HepG2 (cell line): Measurements from ENCODE around the gene ZNF624. TPM values are rescaled to one million over a fixed set of nuclear protein-coding genes. Genes with fewer than 3 reads are reported as not detected.
A peak's percentile ranks its signal among the peaks of the same experiment; 100 is the strongest.

Source experiments
- MAFK ChIP-seq, 2 experiments: IDR thresholded peaks in 1 of 2; conservative IDR thresholded peaks in 1 of 2; 2 replicates each; pipeline ENCODE4 v1.6.1; 2011; ENCODE audit warnings: improper control_type of control experiment in 2 of 2, low read length in 2 of 2
- SP2 ChIP-seq: sonication (generic); formaldehyde crosslinking; IDR thresholded peaks from 2 replicates; pipeline ENCODE4 v1.5.1; 2020; ENCODE audit warnings: mild to moderate bottlenecking, missing genetic modification reagents
- ZBTB20 ChIP-seq: sonication (generic); formaldehyde crosslinking; IDR thresholded peaks from 2 replicates; pipeline ENCODE4 v1.8.1; 2023; ENCODE audit warnings: missing genetic modification reagents, low read depth, mild to moderate bottlenecking, borderline replicate concordance
- ZBTB7B ChIP-seq: sonication (generic); formaldehyde crosslinking; IDR thresholded peaks from 2 replicates; pipeline ENCODE4 v1.4.0; 2020; ENCODE audit warnings: missing genetic modification reagents
- ZNF224 ChIP-seq: sonication (generic); formaldehyde crosslinking; IDR thresholded peaks from 2 replicates; pipeline ENCODE4 v1.5.0; 2020; ENCODE audit warnings: mild to moderate bottlenecking, missing genetic modification reagents
- ZNF567 ChIP-seq: sonication (generic); formaldehyde crosslinking; IDR thresholded peaks from 2 replicates; pipeline ENCODE4 v1.8.1; 2023; ENCODE audit warnings: mild to moderate bottlenecking, missing genetic modification reagents, borderline replicate concordance
- polyA plus RNA-seq, 8 experiments: library from polyadenylated mRNA; depleted of rRNA in 3 of 8; stranded (reverse) in 7 of 8; unstranded in 1 of 8; fragments of >200 nt; fragmentation: Illumina TruSeq in 4 of 8; extraction: Trizol in 4 of 8; gene quantifications; 2 replicates each; pipeline versions ENCODE4 v1.2.1 to v1.2.3, GENCODE V29; 2011 to 2016; ENCODE audit warnings: low read depth in 4 of 8, missing spikeins in 1 of 8, mixed read lengths in 1 of 8; ENCODE audit not compliant: insufficient read depth in 1 of 8
- total RNA-seq, 5 experiments: library from RNA; depleted of rRNA; stranded (reverse); fragments of >200 nt; fragmentation: Illumina TruSeq; extraction: Trizol; gene quantifications; 2 replicates each; pipeline ENCODE4 v1.2.3, GENCODE V29; 2016; ENCODE audit warnings: low read depth in 1 of 5
- TF ChIP-seq, protein P1 (sequence below): sonication (generic); formaldehyde crosslinking; IDR thresholded peaks from 2 replicates; pipeline ENCODE4 v1.4.0; 2020; ENCODE audit warnings: mild to moderate bottlenecking, missing genetic modification reagents, borderline replicate concordance
- TF ChIP-seq, protein P2 (sequence below), 2 experiments: fragments of 450-650 bp in 1 of 2; sonication (generic) in 1 of 2; formaldehyde crosslinking in 1 of 2; IDR thresholded peaks; 2 replicates each; pipeline versions ENCODE4 v1.6.1 to v1.8.0; 2016 to 2022; ENCODE audit warnings: antibody characterized with exemption in 1 of 2, mild to moderate bottlenecking in 1 of 2, missing genetic modification reagents in 1 of 2
- TF ChIP-seq, protein P3 (sequence below): IDR thresholded peaks from 2 replicates; pipeline ENCODE4 v1.6.1; 2016; ENCODE audit warnings: low read depth, missing genetic modification reagents, missing compliant biosample characterization

The ZNF624 gene
- total and polyA plus RNA-seq, 2 of the 13 experiments (the other 11 are each of a cell fraction or from before 2014, with no cell fraction given), result 0.75 to 3.5 TPM

GRCh38 chr17:16589097-16589969 is 64.3 kb downstream of the ZNF624 start (continued):
- TF ChIP-seq, protein P1, sequence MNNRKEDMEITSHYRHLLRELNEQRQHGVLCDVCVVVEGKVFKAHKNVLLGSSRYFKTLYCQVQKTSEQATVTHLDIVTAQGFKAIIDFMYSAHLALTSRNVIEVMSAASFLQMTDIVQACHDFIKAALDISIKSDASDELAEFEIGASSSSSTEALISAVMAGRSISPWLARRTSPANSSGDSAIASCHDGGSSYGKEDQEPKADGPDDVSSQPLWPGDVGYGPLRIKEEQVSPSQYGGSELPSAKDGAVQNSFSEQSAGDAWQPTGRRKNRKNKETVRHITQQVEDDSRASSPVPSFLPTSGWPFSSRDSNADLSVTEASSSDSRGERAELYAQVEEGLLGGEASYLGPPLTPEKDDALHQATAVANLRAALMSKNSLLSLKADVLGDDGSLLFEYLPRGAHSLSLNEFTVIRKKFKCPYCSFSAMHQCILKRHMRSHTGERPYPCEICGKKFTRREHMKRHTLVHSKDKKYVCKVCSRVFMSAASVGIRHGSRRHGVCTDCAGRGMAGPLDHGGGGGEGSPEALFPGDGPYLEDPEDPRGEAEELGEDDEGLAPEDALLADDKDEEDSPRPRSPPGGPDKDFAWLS, result no peak
- TF ChIP-seq ZNF224 (CRISPR knock-in tag), result peak; percentile 64; the same call in 1 of the 2 replicates
- TF ChIP-seq ZNF567 (CRISPR knock-in tag), result 0 out of 2 replicates have a peak, but pooled peaks have one; percentile 69
- no peak for TF ChIP-seq MAFK (conservative IDR thresholded peaks at IDR 0.05 in 1 of 2, IDR thresholded peaks at IDR 0.05 in 1 of 2; ENCODE audit: low read length in 2 of 2)
- TF ChIP-seq, protein P2, sequence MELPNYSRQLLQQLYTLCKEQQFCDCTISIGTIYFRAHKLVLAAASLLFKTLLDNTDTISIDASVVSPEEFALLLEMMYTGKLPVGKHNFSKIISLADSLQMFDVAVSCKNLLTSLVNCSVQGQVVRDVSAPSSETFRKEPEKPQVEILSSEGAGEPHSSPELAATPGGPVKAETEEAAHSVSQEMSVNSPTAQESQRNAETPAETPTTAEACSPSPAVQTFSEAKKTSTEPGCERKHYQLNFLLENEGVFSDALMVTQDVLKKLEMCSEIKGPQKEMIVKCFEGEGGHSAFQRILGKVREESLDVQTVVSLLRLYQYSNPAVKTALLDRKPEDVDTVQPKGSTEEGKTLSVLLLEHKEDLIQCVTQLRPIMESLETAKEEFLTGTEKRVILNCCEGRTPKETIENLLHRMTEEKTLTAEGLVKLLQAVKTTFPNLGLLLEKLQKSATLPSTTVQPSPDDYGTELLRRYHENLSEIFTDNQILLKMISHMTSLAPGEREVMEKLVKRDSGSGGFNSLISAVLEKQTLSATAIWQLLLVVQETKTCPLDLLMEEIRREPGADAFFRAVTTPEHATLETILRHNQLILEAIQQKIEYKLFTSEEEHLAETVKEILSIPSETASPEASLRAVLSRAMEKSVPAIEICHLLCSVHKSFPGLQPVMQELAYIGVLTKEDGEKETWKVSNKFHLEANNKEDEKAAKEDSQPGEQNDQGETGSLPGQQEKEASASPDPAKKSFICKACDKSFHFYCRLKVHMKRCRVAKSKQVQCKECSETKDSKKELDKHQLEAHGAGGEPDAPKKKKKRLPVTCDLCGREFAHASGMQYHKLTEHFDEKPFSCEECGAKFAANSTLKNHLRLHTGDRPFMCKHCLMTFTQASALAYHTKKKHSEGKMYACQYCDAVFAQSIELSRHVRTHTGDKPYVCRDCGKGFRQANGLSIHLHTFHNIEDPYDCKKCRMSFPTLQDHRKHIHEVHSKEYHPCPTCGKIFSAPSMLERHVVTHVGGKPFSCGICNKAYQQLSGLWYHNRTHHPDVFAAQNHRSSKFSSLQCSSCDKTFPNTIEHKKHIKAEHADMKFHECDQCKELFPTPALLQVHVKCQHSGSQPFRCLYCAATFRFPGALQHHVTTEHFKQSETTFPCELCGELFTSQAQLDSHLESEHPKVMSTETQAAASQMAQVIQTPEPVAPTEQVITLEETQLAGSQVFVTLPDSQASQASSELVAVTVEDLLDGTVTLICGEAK (IDR thresholded peaks at IDR 0.05), result no peak
- TF ChIP-seq, protein P2 (CRISPR knock-in tag; IDR thresholded peaks at IDR 0.05), result no peak
- peak; percentile 40; the same call in 1 of the 2 replicates for TF ChIP-seq ZBTB20 (CRISPR knock-in tag)
- TF ChIP-seq ZBTB7B (CRISPR knock-in tag), result 0 out of 2 replicates have a peak, but pooled peaks have one; percentile 34
- TF ChIP-seq SP2 (CRISPR knock-in tag), result 0 out of 2 replicates have a peak, but pooled peaks have one; percentile 37
- TF ChIP-seq, protein P3, sequence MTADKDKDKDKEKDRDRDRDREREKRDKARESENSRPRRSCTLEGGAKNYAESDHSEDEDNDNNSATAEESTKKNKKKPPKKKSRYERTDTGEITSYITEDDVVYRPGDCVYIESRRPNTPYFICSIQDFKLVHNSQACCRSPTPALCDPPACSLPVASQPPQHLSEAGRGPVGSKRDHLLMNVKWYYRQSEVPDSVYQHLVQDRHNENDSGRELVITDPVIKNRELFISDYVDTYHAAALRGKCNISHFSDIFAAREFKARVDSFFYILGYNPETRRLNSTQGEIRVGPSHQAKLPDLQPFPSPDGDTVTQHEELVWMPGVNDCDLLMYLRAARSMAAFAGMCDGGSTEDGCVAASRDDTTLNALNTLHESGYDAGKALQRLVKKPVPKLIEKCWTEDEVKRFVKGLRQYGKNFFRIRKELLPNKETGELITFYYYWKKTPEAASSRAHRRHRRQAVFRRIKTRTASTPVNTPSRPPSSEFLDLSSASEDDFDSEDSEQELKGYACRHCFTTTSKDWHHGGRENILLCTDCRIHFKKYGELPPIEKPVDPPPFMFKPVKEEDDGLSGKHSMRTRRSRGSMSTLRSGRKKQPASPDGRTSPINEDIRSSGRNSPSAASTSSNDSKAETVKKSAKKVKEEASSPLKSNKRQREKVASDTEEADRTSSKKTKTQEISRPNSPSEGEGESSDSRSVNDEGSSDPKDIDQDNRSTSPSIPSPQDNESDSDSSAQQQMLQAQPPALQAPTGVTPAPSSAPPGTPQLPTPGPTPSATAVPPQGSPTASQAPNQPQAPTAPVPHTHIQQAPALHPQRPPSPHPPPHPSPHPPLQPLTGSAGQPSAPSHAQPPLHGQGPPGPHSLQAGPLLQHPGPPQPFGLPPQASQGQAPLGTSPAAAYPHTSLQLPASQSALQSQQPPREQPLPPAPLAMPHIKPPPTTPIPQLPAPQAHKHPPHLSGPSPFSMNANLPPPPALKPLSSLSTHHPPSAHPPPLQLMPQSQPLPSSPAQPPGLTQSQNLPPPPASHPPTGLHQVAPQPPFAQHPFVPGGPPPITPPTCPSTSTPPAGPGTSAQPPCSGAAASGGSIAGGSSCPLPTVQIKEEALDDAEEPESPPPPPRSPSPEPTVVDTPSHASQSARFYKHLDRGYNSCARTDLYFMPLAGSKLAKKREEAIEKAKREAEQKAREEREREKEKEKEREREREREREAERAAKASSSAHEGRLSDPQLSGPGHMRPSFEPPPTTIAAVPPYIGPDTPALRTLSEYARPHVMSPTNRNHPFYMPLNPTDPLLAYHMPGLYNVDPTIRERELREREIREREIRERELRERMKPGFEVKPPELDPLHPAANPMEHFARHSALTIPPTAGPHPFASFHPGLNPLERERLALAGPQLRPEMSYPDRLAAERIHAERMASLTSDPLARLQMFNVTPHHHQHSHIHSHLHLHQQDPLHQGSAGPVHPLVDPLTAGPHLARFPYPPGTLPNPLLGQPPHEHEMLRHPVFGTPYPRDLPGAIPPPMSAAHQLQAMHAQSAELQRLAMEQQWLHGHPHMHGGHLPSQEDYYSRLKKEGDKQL (CRISPR knock-in tag), result no peak
